ENCODE results near the gene DNAJB12.
A peak's percentile ranks its signal among the peaks of the same experiment; 100 is the strongest.
"Not testable (repeated sequence)": the region's sequence is repeated elsewhere in the genome, so short reads cannot be mapped to it uniquely, and the experiment has no call there.

DNAJB12 gene

GRCh38 chr10:72353965-72354355 is 759 bp downstream of the DNAJB12 start:
- FAIRE-seq (no peak), DNase-seq (ENCODE audit: insufficient read length, low spot score) (no peak)

- FAIRE-seq (peak; percentile 52), DNase-seq (ENCODE audit: insufficient read length, low spot score) (no peak)
Observed at GRCh38 chr10:72353028-72353964, 1.4 kb downstream of the DNAJB12 start.

GRCh38 chr10:72351479-72351878 is 3.2 kb downstream of the DNAJB12 start:
- FAIRE-seq = no peak

DNA sequence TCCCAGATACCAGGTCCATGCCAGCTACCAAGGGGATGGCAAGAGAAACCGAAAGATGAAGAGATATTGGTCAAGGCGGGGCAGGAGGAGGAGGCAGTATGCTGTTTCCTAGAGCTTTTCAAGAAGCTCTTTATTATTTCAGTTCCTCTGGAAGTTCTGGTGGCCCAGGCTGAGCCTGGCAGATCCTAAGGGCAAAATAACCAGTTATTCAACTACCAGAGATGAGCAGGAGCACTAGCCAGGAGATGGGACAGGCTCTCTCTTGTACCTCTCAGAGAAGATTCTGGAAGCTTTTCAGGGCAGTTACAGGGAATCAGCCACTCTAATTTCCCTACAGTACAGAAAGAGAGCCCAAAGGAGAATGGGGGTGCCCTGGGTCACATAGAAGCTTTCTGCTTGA is 5.3 kb downstream of the DNAJB12 start:
- FAIRE-seq (no peak), DNase-seq (ENCODE audit: insufficient read length, low spot score) (no peak)

More at GRCh38 chr10:72351479-72351878, 3.2 kb downstream of the DNAJB12 start:
- DNase-seq (ENCODE audit: insufficient read length, low spot score) = no peak

DNA sequence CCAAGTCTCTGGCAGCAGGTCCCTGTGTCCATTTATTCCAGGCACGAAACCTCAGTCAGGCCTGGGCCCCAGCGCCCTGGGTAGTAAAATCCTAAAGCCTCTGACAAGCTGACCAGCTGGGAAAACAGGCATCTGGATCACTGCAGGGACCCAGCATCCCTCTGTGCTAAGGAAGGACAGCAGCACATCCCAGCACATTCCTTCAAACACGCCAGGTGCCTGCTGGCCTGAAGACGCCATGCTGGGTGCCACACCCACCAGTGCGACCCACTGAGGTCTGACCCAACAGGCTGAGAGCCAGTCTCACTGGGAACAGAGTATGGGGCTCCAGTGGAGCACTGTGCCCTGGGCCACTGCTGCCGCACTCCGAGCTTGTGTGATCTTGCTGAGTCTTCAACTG is 6.4 kb downstream of the DNAJB12 start:
- no peak for DNase-seq (ENCODE audit: insufficient read length, low spot score)
- FAIRE-seq = no peak

DNA sequence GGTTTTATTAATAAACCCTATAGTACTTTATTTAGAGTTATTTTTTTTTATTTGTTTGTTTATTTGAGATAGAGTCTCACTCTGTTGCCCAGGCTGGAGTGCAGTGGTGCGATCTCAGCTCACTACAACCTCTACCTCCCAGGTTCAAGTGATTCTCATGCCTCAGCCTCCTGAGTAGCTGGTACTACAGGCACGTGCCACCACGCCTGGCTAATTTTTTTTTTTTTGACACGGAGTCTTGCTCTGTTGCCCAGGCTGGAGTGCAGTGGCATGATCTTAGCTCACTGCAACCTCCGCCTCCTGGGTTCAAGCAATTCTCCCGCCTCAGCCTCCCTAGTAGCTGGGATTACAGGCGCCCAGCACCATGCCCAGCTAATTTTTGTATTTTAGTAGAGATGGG is 8.6 kb downstream of the DNAJB12 start:
- not testable (repeated sequence) for FAIRE-seq; DNase-seq (ENCODE audit: insufficient read length, low spot score)

- DNase-seq (ENCODE audit: insufficient read length, low spot score) = no peak
- peak; percentile 18 for FAIRE-seq
Observed at GRCh38 chr10:72344932-72345331, 9.8 kb downstream of the DNAJB12 start.

DNA sequence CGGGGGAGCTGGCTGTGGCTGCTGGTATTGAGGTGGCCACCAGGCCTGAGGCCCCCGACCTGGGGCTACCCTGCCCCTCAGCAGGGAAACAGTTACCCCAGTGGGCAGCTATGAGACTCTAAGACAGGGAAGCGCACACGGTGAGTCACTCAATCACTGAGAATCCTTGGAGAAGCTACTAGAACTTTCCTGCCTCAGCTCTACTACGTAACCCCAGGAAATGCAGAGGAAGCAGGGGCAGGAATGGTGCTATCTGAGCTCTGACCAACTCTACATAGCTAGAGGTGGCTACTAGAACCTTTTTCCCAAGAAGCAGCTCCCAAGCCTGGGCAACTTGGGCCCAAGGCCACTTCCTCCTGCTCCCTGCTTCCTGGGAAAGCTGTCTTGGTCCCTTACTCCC is 11.8 kb downstream of the DNAJB12 start:
- DNase-seq (ENCODE audit: insufficient read length, low spot score) (no peak), FAIRE-seq (no peak)

DNA sequence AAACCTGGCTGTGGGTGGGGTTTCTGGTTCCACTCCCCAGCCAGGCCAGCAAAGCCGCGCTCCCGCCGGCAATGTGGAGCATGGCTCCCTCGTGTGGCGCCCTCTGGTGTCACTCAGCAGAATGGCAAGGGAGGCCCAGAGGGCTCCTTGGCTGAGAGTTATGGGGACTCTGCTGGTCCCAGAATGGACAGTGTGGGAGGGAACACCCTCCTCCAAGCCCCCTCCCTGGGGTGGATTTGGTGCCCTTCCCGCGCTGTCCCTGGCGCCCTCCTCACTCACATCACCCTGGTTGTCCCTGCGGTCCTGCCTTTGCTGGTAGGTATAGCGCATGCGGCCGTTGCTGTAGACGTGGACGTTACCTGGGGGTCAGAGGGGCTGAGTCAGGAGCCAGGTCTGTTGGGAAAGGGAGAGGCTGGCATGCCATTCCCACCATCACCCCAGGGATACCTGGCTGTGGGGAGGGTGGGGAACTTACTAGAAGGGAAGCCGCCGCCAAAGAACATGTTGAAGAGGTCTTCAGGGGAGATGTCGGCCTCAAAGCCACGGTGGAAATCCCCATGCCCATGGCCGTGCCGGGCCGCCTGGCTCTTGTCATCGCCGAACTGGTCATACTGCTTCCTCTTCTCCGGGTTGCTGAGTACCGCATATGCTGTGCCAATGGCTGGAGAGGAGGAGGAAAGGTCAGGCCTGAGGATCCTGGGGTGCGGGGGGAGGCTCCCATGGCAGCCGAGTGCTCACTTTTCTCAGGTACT is 14.0 kb downstream of the DNAJB12 start:
- peak; percentile 90 for FAIRE-seq
- peak; percentile 60 for DNase-seq (ENCODE audit: insufficient read length, low spot score)

DNA sequence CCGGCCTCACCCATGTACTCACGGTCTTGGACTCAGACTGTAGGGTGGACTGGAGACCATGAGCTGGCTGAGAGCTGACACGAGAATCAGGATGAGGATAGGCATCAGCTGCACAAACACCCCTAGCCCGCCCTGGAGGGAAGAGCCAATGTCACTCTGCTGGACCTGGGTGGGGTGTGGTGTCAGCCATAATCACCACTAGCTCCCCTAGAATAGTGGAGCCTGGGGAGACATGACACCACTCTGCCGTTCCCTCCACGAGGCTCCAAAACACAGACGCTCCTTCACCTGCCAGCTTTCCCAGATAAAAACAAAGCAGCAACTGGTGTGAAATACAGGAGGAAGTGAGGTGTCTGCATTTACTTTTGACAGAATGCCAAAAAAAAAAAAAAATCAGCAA is 16.5 kb downstream of the DNAJB12 start:
- no peak for DNase-seq (ENCODE audit: insufficient read length, low spot score)
- FAIRE-seq = no peak

DNA sequence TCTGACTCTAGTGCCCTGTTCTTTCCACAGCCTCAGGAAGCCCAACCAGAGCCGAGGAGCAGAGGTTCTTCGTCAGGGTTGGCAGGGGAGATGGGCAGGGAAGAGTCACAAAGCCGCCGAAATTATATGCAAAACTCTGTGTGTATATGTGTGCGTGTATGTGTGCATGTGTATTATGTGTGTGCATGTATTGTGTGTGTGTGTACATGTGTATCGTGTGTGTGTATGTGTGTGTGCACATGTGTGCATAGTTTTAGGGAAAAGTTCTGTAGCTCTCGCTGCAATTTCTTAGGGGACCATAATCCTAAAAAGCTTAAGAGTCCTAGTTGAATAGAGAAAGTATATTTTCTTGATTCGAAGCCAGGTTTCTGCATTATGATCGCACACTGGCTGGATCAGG is 17.0 kb downstream of the DNAJB12 start:
- FAIRE-seq (no peak), DNase-seq (ENCODE audit: insufficient read length, low spot score) (no peak)

DNA sequence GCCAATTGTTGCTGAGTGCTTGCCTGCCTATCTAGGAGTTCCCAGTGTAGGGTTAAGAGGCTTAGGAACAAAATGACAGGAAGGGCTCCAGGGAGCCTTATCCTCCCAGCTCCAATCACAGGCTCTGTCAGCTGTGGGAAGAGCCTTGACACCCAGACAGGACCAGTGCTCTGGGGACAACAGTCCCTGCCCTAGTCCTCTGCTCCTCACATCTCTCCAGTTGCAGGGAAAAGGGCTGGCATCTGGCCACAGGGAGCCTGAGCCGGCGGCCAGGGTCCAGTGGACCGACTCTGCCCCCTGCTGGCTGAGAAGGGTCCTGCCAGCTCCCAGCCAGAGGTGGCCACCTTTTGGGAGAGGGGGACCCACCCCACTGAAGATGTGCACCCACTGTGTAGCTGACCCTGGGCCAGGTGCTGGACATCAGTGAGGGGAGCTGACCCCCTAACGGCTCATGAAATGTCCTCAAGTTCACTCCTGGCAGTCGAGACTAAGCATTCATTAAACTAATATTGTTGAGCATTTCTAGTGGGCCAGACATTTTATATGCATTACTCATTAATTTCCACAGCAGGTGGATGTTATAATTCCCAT is 17.6 kb downstream of the DNAJB12 start:
- DNase-seq (ENCODE audit: insufficient read length, low spot score) (no peak), FAIRE-seq (peak; percentile 86)

DNA sequence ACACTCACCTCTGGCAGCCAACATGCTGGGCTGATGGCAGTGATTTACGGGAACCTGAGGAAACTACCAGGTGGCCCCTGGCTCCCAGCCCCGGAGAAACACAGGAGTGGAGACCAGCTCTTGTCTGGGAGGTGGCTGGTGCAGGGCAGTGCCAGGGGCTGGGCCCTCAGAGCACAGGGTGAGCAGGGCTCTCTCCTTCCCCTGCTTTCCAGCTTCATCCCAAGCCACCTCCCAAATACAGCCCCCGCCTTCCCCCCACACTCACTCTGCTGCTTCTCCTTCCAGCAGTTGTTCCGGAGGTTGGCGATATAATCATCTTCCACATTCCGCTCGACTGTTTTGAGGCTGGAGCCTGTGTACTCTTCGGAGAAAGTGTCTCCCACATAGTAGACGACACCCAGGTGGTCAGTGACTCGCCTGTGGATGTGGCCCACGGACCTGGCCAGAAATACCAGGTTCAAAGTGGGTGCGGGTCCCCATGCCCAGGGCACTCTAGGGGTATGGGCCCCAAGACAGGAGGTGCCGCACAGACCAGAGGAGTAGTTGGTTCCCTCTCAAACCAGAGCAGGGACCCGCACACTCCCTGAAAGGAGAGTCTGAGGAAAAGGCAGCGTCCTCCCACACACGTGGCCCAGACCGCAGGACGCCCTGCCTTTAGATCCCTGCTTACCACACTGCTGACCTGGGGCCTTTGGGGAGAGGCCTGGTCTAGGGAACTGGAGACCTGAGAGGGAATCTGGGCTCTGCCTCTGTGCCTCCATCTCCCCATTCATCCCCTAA is 18.3 kb downstream of the DNAJB12 start:
- FAIRE-seq (no peak), DNase-seq (ENCODE audit: insufficient read length, low spot score) (no peak)

- FAIRE-seq = no peak
- peak; percentile 60 for DNase-seq (ENCODE audit: insufficient read length, low spot score)
Observed at GRCh38 chr10:72335394-72336258, 19.1 kb downstream of the DNAJB12 start.

GRCh38 chr10:72334825-72335393 is 19.8 kb downstream of the DNAJB12 start:
- FAIRE-seq (peak; percentile 99), DNase-seq (ENCODE audit: insufficient read length, low spot score) (peak; percentile 78)

DNA sequence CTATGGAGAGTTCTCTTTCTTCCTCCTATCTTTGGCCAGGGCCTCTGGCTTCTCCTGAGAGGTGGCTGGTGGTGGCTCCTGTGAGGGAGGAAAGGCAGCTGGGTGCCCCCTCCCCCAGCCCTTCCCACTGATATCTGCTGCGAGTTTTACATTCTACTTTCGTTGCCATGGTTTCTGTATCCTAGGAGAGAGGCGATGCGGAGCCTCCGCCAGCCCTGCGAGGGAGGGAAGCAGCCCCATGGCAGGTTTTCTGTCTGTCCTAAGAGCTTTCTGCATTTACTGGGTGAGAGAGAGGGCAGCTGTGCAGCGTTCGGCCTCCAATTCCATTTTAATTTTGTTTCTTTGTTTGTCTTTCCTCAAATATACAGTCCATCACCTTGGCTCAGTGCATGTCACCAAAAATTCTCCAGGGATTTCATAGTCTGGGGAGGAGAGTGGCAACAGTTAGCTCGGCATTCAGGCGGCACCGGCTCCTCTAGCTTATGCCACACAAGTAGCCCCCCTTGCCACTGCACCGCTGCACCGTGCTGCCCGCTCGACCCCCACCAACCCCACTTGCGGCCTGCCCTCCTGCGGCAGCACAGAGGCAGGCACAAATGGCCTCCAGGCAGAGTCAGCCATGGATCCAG is 20.4 kb downstream of the DNAJB12 start:
- DNase-seq (ENCODE audit: insufficient read length, low spot score) = no peak
- peak; percentile 47 for FAIRE-seq

GRCh38 chr10:72333112-72334015 is 21.4 kb downstream of the DNAJB12 start:
- no peak for FAIRE-seq

More at GRCh38 chr10:72333112-72334015, 21.4 kb downstream of the DNAJB12 start:
- no peak for DNase-seq (ENCODE audit: insufficient read length, low spot score)
